Measurements from ENCODE around the gene DMAC2L. TPM values are rescaled to one million over a fixed set of nuclear protein-coding genes. Genes with fewer than 3 reads are reported as not detected.

The DMAC2L gene
- total RNA-seq, 4 donors from 2014 or later = 7.7 to 23.9 (median 15.7) TPM

DNA sequence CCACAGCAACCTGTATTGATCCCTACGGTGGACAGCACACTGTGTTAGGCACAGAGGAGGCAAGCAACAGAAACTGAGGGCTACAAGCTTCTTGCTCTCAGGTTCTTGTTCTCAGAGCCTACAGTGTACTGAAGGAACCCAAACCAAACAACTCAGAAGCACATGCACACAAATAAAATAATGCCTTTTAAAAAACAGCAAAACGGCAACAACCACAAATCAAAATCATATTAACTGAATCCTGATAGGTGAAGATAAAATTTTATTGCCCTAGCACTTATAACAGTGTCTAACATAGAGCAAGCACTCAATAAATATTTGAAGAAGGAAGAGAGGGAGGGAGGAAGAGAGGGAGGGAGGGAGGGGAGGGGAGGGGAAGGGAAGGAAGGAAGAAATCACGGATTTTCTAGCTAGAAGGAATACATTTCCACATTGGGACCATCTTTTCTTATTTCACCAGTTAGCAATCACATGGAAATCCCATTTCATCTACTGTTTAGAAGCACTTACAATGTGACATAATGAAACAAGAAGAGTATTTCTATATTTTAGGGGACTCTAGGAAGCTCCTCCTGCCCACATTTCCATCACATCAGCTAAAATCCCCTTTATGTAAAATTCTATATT is 27.2 kb downstream of the DMAC2L start:
- no peaks in the 10 kb centered on the region for H3K36me3 ChIP-seq
- no peak overlapping the region for H3K27ac ChIP-seq
- no peaks in the 10 kb centered on the region for H3K27me3 ChIP-seq
- TF ChIP-seq, protein P1, sequence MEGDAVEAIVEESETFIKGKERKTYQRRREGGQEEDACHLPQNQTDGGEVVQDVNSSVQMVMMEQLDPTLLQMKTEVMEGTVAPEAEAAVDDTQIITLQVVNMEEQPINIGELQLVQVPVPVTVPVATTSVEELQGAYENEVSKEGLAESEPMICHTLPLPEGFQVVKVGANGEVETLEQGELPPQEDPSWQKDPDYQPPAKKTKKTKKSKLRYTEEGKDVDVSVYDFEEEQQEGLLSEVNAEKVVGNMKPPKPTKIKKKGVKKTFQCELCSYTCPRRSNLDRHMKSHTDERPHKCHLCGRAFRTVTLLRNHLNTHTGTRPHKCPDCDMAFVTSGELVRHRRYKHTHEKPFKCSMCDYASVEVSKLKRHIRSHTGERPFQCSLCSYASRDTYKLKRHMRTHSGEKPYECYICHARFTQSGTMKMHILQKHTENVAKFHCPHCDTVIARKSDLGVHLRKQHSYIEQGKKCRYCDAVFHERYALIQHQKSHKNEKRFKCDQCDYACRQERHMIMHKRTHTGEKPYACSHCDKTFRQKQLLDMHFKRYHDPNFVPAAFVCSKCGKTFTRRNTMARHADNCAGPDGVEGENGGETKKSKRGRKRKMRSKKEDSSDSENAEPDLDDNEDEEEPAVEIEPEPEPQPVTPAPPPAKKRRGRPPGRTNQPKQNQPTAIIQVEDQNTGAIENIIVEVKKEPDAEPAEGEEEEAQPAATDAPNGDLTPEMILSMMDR (IDR thresholded peaks at IDR 0.05) = no peak
- no peak for TF ChIP-seq POLR2A (IDR thresholded peaks at IDR 0.05)
- no peak for DNase-seq
- H3K4me1 ChIP-seq = peaks cover 0 to 22% (median 3%) of the 10 kb centered on the region in 4 donors
- H3K9me3 ChIP-seq = no peaks in the 10 kb centered on the region
- no peak overlapping the region for H3K4me3 ChIP-seq

GRCh38 chr14:50340045-50340444 is 27.9 kb downstream of the DMAC2L start:
- Histone ChIP-seq H3K9me3 (no peaks in the 10 kb centered on the region), H3K27me3 (no peaks in the 10 kb centered on the region), H3K4me1 (peaks cover 0 to 26% (median 3%) of the 10 kb centered on the region in 4 donors), H3K27ac (no peak overlapping the region), H3K4me3 (no peak overlapping the region), H3K36me3 (no peaks in the 10 kb centered on the region)
- DNase-seq = no peak
- TF ChIP-seq, protein P1 (IDR thresholded peaks at IDR 0.05) = no peak
- no peak for TF ChIP-seq POLR2A (IDR thresholded peaks at IDR 0.05)

- DNase-seq = no peak
- Histone ChIP-seq H3K27me3 (no peaks in the 10 kb centered on the region), H3K4me1 (peaks cover 0 to 20% (median 1%) of the 10 kb centered on the region in 4 donors), H3K36me3 (no peaks in the 10 kb centered on the region), H3K27ac (no peak overlapping the region), H3K9me3 (no peaks in the 10 kb centered on the region), H3K4me3 (no peak overlapping the region)
- TF ChIP-seq POLR2A (IDR thresholded peaks at IDR 0.05) = no peak
- TF ChIP-seq, protein P1 (IDR thresholded peaks at IDR 0.05) = no peak
Measured at GRCh38 chr14:50340963-50341362, 28.8 kb downstream of the DMAC2L start.

DNA sequence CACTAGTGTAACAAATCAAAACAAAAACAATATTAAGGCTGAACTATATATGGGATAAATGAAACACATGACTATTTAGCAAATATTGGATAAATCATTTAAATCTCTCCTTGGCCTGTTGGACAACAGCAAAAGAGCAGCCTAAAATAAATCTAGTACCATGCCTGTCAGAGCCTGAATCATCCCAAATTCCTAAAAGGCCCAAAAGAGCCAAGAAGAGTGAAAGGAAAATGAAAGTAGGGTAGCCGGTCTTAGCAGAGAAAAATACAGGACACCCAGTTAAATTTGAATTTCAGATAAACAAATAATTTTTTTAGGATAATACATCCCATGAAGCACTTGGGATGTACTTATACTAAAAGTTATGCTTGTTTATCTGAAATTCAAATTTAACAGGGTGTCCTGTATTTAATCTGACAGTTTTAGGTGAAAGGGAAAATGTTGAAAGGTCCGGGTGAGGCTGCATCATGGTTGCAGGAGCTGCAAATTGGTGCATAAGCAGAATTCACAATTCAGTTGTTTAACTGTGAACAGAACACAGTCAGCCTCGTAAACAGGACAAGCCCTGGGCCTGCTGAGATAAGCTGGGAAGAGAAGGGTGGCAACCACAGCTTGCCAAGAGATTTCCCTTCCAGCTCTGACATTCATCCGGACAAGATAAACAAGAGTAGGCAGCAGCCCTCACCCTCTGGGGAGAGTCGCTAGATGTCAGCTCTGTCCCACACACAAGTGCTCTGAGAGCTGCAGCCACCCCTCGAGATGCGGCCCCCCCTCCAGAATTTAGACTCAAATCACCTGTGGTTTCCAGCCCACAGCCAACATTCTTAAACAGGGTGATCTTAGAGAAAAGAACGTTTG is 30.3 kb downstream of the DMAC2L start:
- TF ChIP-seq, protein P1 (IDR thresholded peaks at IDR 0.05) = peak in 4 of 6 experiments; percentile 22 to 44 (median 37)
- no peak for TF ChIP-seq POLR2A (IDR thresholded peaks at IDR 0.05)
- H3K9me3 ChIP-seq = no peaks in the 10 kb centered on the region
- no peaks in the 10 kb centered on the region for H3K27me3 ChIP-seq
- no peaks in the 10 kb centered on the region for H3K36me3 ChIP-seq
- DNase-seq = peak in 2 of 3 donors; percentile 39 to 68
- peaks cover 0 to 19% (median 1%) of the 10 kb centered on the region in 4 donors for H3K4me1 ChIP-seq
- peak overlapping the region in 3 of 4 donors; percentile 27 to 40 (median 32) for H3K27ac ChIP-seq
- H3K4me3 ChIP-seq = peak overlapping the region in 2 of 4 donors; percentile 8 to 22

DNA sequence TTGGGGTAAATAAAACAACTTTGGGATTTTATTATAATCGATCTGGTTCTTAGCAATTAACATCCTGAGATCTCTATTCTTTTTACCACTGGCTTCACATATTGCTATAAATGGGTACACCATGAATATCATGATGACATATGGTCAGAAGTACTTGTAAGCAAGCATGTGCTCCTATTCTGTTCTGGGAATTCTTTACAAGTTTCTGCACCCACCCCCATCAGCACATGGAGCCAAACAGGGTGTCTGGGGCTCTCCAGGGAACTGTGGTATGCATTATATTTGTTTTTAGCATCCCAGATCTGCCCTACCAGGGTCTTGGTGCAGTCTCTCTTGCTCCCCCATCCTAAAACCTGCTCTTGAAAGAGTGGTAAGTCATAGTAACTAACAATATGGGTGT is 31.3 kb downstream of the DMAC2L start:
- H3K4me1 ChIP-seq = peaks cover 0 to 19% (median under 1%) of the 10 kb centered on the region in 4 donors
- TF ChIP-seq, protein P1 (IDR thresholded peaks at IDR 0.05) = no peak
- TF ChIP-seq POLR2A (IDR thresholded peaks at IDR 0.05) = no peak
- DNase-seq = no peak
- no peaks in the 10 kb centered on the region for H3K9me3 ChIP-seq
- no peak overlapping the region for H3K4me3 ChIP-seq
- H3K36me3 ChIP-seq = no peaks in the 10 kb centered on the region
- no peaks in the 10 kb centered on the region for H3K27me3 ChIP-seq
- no peak overlapping the region for H3K27ac ChIP-seq

Data from Peyer's patch (tissue), 4 donors.